ENCODE measurements around the gene ZNF512. TPM values are rescaled to one million over a fixed set of nuclear protein-coding genes. Genes with fewer than 3 reads are reported as not detected.

ZNF512 gene
- polyA plus RNA-seq, 1 donor (not counting 4 experiments of a cell fraction or from before 2014, with no cell fraction given): 16.6 TPM

- no peaks in the 10 kb centered on the region for H3K79me2 ChIP-seq (ENCODE audit: control insufficient read depth, insufficient read depth, low read length)
- DNase-seq (ENCODE audit: low read depth, low spot score) (no peak), FAIRE-seq (no peak)
- no peak overlapping the region for H2AFZ ChIP-seq (ENCODE audit: control insufficient read depth, low read length)
- TF ChIP-seq EZH2 (IDR thresholded peaks at IDR 0.05; ENCODE audit: low read length): no peak
- dilution Hi-C loops (cut with MboI; ENCODE audit: extremely low pct_ligation_motif_present, low sequenced_read_pairs): no loop called here
- no peaks in the 10 kb centered on the region for H3K9me1 ChIP-seq (ENCODE audit: control insufficient read depth, extremely low read depth, insufficient read depth, low read length)
- no peak overlapping the region for H3K9ac ChIP-seq (ENCODE audit: control insufficient read depth, extremely low read depth, insufficient read depth, low read length)
- no peak overlapping the region for H3K4me3 ChIP-seq (ENCODE audit: control insufficient read depth in 2 of 3, extremely low read depth in 1 of 3, insufficient read depth in 2 of 3, low read depth in 1 of 3, low read length in 3 of 3)
- no peak overlapping the region for H3K4me2 ChIP-seq (ENCODE audit: control insufficient read depth, extremely low read depth, insufficient read depth, low read depth, low read length)
- H3K27me3 ChIP-seq (ENCODE audit: control insufficient read depth, extremely low read depth, insufficient read depth, low read length): no peaks in the 10 kb centered on the region
- H3K9me3 ChIP-seq (ENCODE audit: control insufficient read depth, low read depth, low read length): no peaks in the 10 kb centered on the region
- H4K20me1 ChIP-seq (ENCODE audit: control insufficient read depth, extremely low read depth, insufficient read depth, low read length): no peaks in the 10 kb centered on the region
- no peak overlapping the region for H3K27ac ChIP-seq (ENCODE audit: control insufficient read depth, insufficient read depth, low read length)
- no peaks in the 10 kb centered on the region for H3K4me1 ChIP-seq (ENCODE audit: control insufficient read depth, extremely low read depth, insufficient read depth, low read length)
- H3K36me3 ChIP-seq (ENCODE audit: control insufficient read depth in 2 of 2, extremely low read depth in 1 of 2, insufficient read depth in 2 of 2, low read length in 2 of 2): peaks cover 8 to 19% of the 10 kb centered on the region in 2 experiments
These were observed 31.1 kb downstream of the ZNF512 start for GRCh38 chr2:27613985-27614384.

DNA sequence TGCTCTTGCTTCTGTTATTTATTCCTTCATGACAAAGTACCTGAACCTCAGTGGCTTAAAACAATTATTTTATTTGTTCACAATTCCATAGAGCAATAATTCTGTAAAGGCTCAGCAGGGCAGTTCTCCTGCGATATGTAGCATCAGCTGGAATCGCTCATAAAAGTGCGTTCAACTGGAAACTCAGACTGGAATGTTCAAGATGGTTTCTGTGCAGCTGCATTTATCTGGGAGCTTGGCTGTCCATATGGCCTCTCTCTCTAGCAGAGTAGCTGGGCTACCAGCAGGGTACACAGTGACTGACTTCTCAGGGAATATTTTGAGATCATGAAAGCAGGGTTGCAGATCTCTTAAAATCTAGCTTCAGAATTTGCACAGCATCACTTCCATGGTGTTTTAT, 32.5 kb downstream of the ZNF512 start:
- Histone ChIP-seq H3K4me3 (ENCODE audit: control insufficient read depth in 2 of 3, extremely low read depth in 1 of 3, insufficient read depth in 2 of 3, low read depth in 1 of 3, low read length in 3 of 3) (no peak overlapping the region), H3K9me3 (ENCODE audit: control insufficient read depth, low read depth, low read length) (no peaks in the 10 kb centered on the region), H3K9ac (ENCODE audit: control insufficient read depth, extremely low read depth, insufficient read depth, low read length) (no peak overlapping the region), H3K4me2 (ENCODE audit: control insufficient read depth, extremely low read depth, insufficient read depth, low read depth, low read length) (no peak overlapping the region), H3K27me3 (ENCODE audit: control insufficient read depth, extremely low read depth, insufficient read depth, low read length) (no peaks in the 10 kb centered on the region), H4K20me1 (ENCODE audit: control insufficient read depth, extremely low read depth, insufficient read depth, low read length) (no peaks in the 10 kb centered on the region), H3K36me3 (ENCODE audit: control insufficient read depth in 2 of 2, extremely low read depth in 1 of 2, insufficient read depth in 2 of 2, low read length in 2 of 2) (peaks cover 8 to 19% of the 10 kb centered on the region in 2 experiments), H3K27ac (ENCODE audit: control insufficient read depth, insufficient read depth, low read length) (no peak overlapping the region), H3K9me1 (ENCODE audit: control insufficient read depth, extremely low read depth, insufficient read depth, low read length) (no peaks in the 10 kb centered on the region), H2AFZ (ENCODE audit: control insufficient read depth, low read length) (no peak overlapping the region), H3K79me2 (ENCODE audit: control insufficient read depth, insufficient read depth, low read length) (no peaks in the 10 kb centered on the region), H3K4me1 (ENCODE audit: control insufficient read depth, extremely low read depth, insufficient read depth, low read length) (no peaks in the 10 kb centered on the region)
- TF ChIP-seq, protein P1, sequence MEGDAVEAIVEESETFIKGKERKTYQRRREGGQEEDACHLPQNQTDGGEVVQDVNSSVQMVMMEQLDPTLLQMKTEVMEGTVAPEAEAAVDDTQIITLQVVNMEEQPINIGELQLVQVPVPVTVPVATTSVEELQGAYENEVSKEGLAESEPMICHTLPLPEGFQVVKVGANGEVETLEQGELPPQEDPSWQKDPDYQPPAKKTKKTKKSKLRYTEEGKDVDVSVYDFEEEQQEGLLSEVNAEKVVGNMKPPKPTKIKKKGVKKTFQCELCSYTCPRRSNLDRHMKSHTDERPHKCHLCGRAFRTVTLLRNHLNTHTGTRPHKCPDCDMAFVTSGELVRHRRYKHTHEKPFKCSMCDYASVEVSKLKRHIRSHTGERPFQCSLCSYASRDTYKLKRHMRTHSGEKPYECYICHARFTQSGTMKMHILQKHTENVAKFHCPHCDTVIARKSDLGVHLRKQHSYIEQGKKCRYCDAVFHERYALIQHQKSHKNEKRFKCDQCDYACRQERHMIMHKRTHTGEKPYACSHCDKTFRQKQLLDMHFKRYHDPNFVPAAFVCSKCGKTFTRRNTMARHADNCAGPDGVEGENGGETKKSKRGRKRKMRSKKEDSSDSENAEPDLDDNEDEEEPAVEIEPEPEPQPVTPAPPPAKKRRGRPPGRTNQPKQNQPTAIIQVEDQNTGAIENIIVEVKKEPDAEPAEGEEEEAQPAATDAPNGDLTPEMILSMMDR (optimal IDR thresholded peaks at IDR 0.05 in 1 of 3, IDR thresholded peaks at IDR 0.05 in 1 of 3, conservative IDR thresholded peaks at IDR 0.05 in 1 of 3; ENCODE audit: extremely low read depth in 1 of 3, insufficient read depth in 2 of 3, low read length in 3 of 3): no peak
- no peak for TF ChIP-seq EZH2 (IDR thresholded peaks at IDR 0.05; ENCODE audit: low read length)
- DNase-seq (ENCODE audit: low read depth, low spot score) (no peak), FAIRE-seq (no peak)
- dilution Hi-C loops (cut with MboI; ENCODE audit: extremely low pct_ligation_motif_present, low sequenced_read_pairs): no loop called here

DNA sequence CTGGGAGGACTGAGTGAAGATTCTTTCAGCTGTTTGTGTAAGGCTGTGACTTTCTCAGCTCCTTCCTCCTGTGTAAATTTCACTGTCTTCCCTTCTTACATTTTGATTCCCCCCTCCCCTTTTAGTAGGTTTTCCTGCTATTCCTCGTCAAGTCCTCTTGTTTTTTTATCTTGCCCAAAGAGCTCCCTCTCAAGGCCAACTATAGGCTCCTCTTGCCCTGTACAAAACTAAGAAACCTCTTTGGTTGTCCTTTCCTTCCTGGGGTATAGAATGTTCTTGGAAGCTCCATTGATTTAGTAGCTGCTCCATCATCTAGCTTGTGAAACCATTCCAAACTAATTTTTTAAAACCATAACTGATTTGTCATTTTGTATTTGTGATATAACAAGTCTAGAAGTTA, 38.7 kb downstream of the ZNF512 start:
- H3K4me1 ChIP-seq (ENCODE audit: control insufficient read depth, extremely low read depth, insufficient read depth, low read length): peaks cover 16% of the 10 kb centered on the region
- TF ChIP-seq EZH2 (IDR thresholded peaks at IDR 0.05; ENCODE audit: low read length): no peak
- TF ChIP-seq, protein P1 (optimal IDR thresholded peaks at IDR 0.05 in 1 of 3, IDR thresholded peaks at IDR 0.05 in 1 of 3, conservative IDR thresholded peaks at IDR 0.05 in 1 of 3; ENCODE audit: extremely low read depth in 1 of 3, insufficient read depth in 2 of 3, low read length in 3 of 3): peak in 1 of 3 experiments; percentile 4
- H2AFZ ChIP-seq (ENCODE audit: control insufficient read depth, low read length): no peak overlapping the region
- no peak overlapping the region for H3K4me3 ChIP-seq (ENCODE audit: control insufficient read depth in 2 of 3, extremely low read depth in 1 of 3, insufficient read depth in 2 of 3, low read depth in 1 of 3, low read length in 3 of 3)
- no peak overlapping the region for H3K27ac ChIP-seq (ENCODE audit: control insufficient read depth, insufficient read depth, low read length)
- no peak for FAIRE-seq
- H3K9ac ChIP-seq (ENCODE audit: control insufficient read depth, extremely low read depth, insufficient read depth, low read length): no peak overlapping the region
- no peaks in the 10 kb centered on the region for H3K79me2 ChIP-seq (ENCODE audit: control insufficient read depth, insufficient read depth, low read length)
- H3K36me3 ChIP-seq (ENCODE audit: control insufficient read depth in 2 of 2, extremely low read depth in 1 of 2, insufficient read depth in 2 of 2, low read length in 2 of 2): peaks cover 8 to 13% of the 10 kb centered on the region in 2 experiments
- H3K9me1 ChIP-seq (ENCODE audit: control insufficient read depth, extremely low read depth, insufficient read depth, low read length): no peaks in the 10 kb centered on the region
- no peaks in the 10 kb centered on the region for H3K9me3 ChIP-seq (ENCODE audit: control insufficient read depth, low read depth, low read length)
- no peak overlapping the region for H3K4me2 ChIP-seq (ENCODE audit: control insufficient read depth, extremely low read depth, insufficient read depth, low read depth, low read length)
- no peaks in the 10 kb centered on the region for H3K27me3 ChIP-seq (ENCODE audit: control insufficient read depth, extremely low read depth, insufficient read depth, low read length)
- dilution Hi-C loops (cut with MboI; ENCODE audit: extremely low pct_ligation_motif_present, low sequenced_read_pairs): no loop called here
- no peaks in the 10 kb centered on the region for H4K20me1 ChIP-seq (ENCODE audit: control insufficient read depth, extremely low read depth, insufficient read depth, low read length)
- DNase-seq (ENCODE audit: low read depth, low spot score): no peak

All from keratinocyte (primary cell).